IMR-90 (cell line): ENCODE measurements around the gene DYNC2H1.

Experiments used
- CTCF ChIP-seq: conservative IDR thresholded peaks from 2 replicates; pipeline ENCODE4 v1.5.1; 2012; ENCODE audit warnings: mild to moderate bottlenecking, low read depth, low read length, improper control_type of control experiment
- FOS ChIP-seq: fragments of 150-350 bp; IDR thresholded peaks from 2 replicates; pipeline ENCODE4 v1.6.1; 2016; ENCODE audit warnings: low read depth, low read length
- MAZ ChIP-seq: IDR thresholded peaks from 2 replicates; pipeline ENCODE4 v1.6.1; 2012; ENCODE audit warnings: low read depth, mild to moderate bottlenecking, low read length, improper control_type of control experiment, moderate library complexity, borderline replicate concordance
- MXI1 ChIP-seq: IDR thresholded peaks from 2 replicates; pipeline ENCODE4 v1.6.1; 2012; ENCODE audit warnings: low read depth, mild to moderate bottlenecking, low read length, moderate library complexity, borderline replicate concordance
- NFE2L2 ChIP-seq: fragments of 150-350 bp; IDR thresholded peaks from 2 replicates; pipeline ENCODE4 v1.6.1; 2016; ENCODE audit warnings: low read depth, mild to moderate bottlenecking, low read length
- POLR2A ChIP-seq: IDR thresholded peaks from 2 replicates; pipeline ENCODE4 v1.6.1; 2012; ENCODE audit warnings: mild to moderate bottlenecking, low read depth, low read length
- RAD21 ChIP-seq: IDR thresholded peaks from 2 replicates; pipeline ENCODE4 v1.6.1; 2012; ENCODE audit warnings: low read length, improper control_type of control experiment
- RCOR1 ChIP-seq: IDR thresholded peaks from 2 replicates; pipeline ENCODE4 v1.6.1; 2012; ENCODE audit warnings: mild to moderate bottlenecking, low read length, improper control_type of control experiment; ENCODE audit not compliant: insufficient replicate concordance
- RFX5 ChIP-seq: IDR thresholded peaks from 2 replicates; pipeline ENCODE4 v1.8.0; 2012; ENCODE audit warnings: low read depth, mild to moderate bottlenecking, low read length, moderate library complexity
- SMC3 ChIP-seq: fragments of 150-350 bp; IDR thresholded peaks from 2 replicates; pipeline ENCODE4 v1.6.1; 2016; ENCODE audit warnings: low read depth, mild to moderate bottlenecking, antibody characterized with exemption, low read length, moderate library complexity
- USF2 ChIP-seq: fragments of 150-350 bp; IDR thresholded peaks from 2 replicates; pipeline ENCODE4 v1.6.1; 2017; ENCODE audit warnings: mild to moderate bottlenecking, antibody characterized with exemption, low read length, low read depth

- TF ChIP-seq POLR2A (no peak), USF2 (no peak), CTCF (no peak), RCOR1 (no peak), RAD21 (no peak), SMC3 (no peak), FOS (no peak), RFX5 (no peak), MAZ (no peak), MXI1 (no peak), NFE2L2 (no peak)
Measured at GRCh38 chr11:103497268-103497667, 388.0 kb downstream of the DYNC2H1 start.
